Measurements from ENCODE around the gene SOX5. TPM values are rescaled to one million over a fixed set of nuclear protein-coding genes. Genes with fewer than 3 reads are reported as not detected.

SOX5 gene
- total and polyA plus RNA-seq, 7 donors: 0.23 to 16.3 (median 9.4) TPM

DNA sequence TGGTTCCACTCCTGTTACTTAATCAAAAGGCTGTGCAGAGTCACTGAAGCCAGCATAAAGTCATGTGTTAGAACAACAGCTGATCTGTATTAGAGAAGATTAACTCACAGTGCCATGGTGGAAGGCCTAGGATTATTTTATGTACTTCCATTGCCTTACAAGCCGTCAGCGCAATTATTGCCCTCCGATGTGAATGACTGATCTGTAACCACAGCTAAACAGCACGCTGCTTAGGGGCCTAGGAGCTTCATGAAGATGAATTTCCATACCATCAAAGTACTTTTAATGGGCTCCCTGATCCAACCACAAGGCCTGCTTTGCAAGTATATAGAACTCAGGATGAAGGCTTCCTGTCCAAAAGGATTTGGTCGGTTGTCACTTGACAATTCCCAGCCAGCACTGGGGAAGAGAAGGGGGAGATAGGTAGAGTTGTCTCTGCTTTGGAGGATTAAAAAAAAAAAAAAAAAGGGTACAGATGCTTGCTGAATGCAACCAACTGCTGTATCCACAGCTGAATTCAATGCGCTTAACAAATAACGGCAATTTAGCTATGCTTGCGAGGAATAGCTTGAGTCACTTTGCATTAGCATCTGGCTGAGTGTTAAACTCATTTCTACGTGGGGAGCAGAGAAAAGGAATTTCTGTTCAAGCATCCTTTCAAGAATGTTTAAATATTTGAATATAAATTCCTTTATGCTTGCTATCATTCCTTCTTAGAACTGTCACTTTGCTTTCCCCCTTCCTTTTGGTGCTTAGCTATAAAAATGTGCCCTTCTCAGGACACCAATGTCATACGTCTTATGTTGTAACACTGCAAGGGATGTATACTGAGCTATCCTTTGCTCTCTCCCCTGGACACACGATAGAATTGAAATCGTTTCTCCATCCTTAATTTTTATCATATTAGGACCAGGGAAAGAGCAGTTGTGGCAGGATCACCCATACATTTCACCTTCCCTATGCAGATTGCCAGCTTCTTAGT lies 387.8 kb downstream of the SOX5 start:
- intact Hi-C loops (cut with DNase I): no loop called here
- WGBS, 2 donors: 89 to 94% methylated on average over 12 of the region's 12 CpGs
- H3K27ac ChIP-seq: no peak overlapping the region
- TF ChIP-seq POLR2AphosphoS5 (IDR thresholded peaks at IDR 0.05) (no peak), POLR2A (IDR thresholded peaks at IDR 0.05) (no peak), EP300 (IDR thresholded peaks at IDR 0.05) (no peak)
- TF ChIP-seq, protein P1, sequence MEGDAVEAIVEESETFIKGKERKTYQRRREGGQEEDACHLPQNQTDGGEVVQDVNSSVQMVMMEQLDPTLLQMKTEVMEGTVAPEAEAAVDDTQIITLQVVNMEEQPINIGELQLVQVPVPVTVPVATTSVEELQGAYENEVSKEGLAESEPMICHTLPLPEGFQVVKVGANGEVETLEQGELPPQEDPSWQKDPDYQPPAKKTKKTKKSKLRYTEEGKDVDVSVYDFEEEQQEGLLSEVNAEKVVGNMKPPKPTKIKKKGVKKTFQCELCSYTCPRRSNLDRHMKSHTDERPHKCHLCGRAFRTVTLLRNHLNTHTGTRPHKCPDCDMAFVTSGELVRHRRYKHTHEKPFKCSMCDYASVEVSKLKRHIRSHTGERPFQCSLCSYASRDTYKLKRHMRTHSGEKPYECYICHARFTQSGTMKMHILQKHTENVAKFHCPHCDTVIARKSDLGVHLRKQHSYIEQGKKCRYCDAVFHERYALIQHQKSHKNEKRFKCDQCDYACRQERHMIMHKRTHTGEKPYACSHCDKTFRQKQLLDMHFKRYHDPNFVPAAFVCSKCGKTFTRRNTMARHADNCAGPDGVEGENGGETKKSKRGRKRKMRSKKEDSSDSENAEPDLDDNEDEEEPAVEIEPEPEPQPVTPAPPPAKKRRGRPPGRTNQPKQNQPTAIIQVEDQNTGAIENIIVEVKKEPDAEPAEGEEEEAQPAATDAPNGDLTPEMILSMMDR (IDR thresholded peaks at IDR 0.05): no peak
- no peaks in the 10 kb centered on the region for H3K36me3 ChIP-seq
- no peak overlapping the region for H3K4me3 ChIP-seq
- no peaks in the 10 kb centered on the region for H3K9me3 ChIP-seq
- no peaks in the 10 kb centered on the region for H3K27me3 ChIP-seq
- peaks cover 0 to 19% (median 10%) of the 10 kb centered on the region in 4 donors for H3K4me1 ChIP-seq
- no peak for DNase-seq

DNA sequence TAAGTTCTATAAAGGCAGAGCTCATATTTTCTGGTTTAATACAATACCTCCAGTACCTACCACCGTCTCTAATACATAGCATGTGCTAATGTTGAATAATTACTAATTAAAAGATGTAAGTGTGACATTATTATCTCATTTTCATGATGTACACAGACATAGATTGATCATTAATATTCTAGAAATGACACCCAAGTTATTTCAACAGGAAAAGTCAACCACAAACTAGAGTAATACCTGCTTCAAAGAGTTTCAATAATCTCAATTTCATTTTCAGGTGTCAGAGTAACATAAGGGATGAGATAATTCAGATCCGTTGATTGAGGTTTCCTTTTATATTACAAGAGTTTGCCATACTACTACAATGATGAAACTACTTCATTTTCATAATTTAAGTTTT lies 388.9 kb downstream of the SOX5 start:
- Histone ChIP-seq H3K4me3 (no peak overlapping the region), H3K36me3 (no peaks in the 10 kb centered on the region), H3K27me3 (no peaks in the 10 kb centered on the region), H3K9me3 (no peaks in the 10 kb centered on the region), H3K4me1 (peaks cover 0 to 16% (median 9%) of the 10 kb centered on the region in 4 donors), H3K27ac (no peak overlapping the region)
- TF ChIP-seq EP300 (IDR thresholded peaks at IDR 0.05) (no peak), POLR2AphosphoS5 (IDR thresholded peaks at IDR 0.05) (no peak), POLR2A (IDR thresholded peaks at IDR 0.05) (no peak)
- TF ChIP-seq, protein P1 (IDR thresholded peaks at IDR 0.05): no peak
- WGBS, 2 donors: 82 to 87% methylated on average over 2 of the region's 2 CpGs
- no peak for DNase-seq
- intact Hi-C loops (cut with DNase I): no loop called here

DNA sequence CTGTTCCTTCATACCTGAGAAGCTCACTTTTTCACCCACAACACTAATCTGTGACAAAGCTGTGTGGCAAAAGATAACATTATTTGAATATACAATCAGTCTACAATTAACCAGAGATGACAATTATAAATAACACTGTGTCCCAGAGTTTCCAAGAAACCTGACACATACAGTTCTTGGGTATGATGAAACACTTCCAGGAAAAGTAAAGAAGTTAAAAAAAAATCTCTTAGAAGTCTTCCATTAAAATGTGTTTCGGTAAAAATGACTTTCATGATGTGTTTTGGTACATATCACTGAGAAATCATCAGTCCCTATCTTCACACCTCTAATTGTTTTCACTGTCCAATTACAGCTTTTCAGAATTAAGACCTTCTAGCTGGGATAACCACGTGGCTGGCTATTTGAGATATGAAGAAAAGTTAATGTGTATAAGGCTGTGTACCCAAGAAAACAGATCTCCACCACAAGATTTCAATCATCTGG lies 390.2 kb downstream of the SOX5 start:
- H3K27me3 ChIP-seq: no peaks in the 10 kb centered on the region
- H3K4me3 ChIP-seq: no peak overlapping the region
- H3K9me3 ChIP-seq: no peaks in the 10 kb centered on the region
- H3K36me3 ChIP-seq: no peaks in the 10 kb centered on the region
- TF ChIP-seq, protein P1 (IDR thresholded peaks at IDR 0.05): no peak
- TF ChIP-seq POLR2AphosphoS5 (IDR thresholded peaks at IDR 0.05) (no peak), POLR2A (IDR thresholded peaks at IDR 0.05) (no peak)
- H3K27ac ChIP-seq: no peak overlapping the region
- H3K4me1 ChIP-seq: peaks cover 0 to 4% (median 3%) of the 10 kb centered on the region in 4 donors
- no peak for DNase-seq
- WGBS, 2 donors: 47 to 76% methylated on average over 2 of the region's 2 CpGs
- intact Hi-C loops (cut with DNase I): no loop called here

DNA sequence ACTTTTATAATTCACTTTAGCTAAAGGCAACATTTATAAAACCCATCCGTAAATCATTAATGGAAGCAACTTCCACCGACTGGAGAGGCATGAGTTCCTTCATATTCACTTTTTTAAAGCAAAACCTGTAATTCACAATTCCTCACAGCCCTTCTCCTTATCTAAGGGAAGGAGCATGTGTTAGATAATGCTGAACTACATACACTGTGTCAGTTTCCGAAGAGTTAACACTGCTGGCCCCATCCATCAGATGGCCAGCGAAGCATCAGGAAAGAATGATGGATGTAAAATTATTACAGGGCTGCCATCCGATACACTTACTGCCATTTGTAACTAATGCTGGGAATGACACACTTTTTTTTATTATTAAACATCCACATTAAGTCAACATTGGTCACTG lies 392.8 kb downstream of the SOX5 start:
- Histone ChIP-seq H3K27ac (no peak overlapping the region), H3K9me3 (no peaks in the 10 kb centered on the region), H3K27me3 (no peaks in the 10 kb centered on the region), H3K36me3 (no peaks in the 10 kb centered on the region), H3K4me3 (no peak overlapping the region), H3K4me1 (no peaks in the 10 kb centered on the region)
- WGBS, 2 donors: 91% methylated on average over 5 of the region's 5 CpGs
- no peak for TF ChIP-seq POLR2A (IDR thresholded peaks at IDR 0.05)
- TF ChIP-seq, protein P1 (IDR thresholded peaks at IDR 0.05): no peak
- no peak for DNase-seq
- intact Hi-C loops (cut with DNase I): no loop called here

Measured in sigmoid colon (tissue), 7 donors.